EH (cell line): ENCODE results near the gene CCPG1.
"Not testable (repeated sequence)": the region's sequence is repeated elsewhere in the genome, so short reads cannot be mapped to it uniquely, and the experiment has no call there.

Source experiments
- DNase-seq: peaks from one replicate; pipeline ENCODE4 v3.0.0-alpha.2; 2015; ENCODE audit warnings: low read depth

The CCPG1 gene

GRCh38 chr15:55408012-55408928 lies at the start of gene CCPG1, which contains the start of gene PIERCE2:
CCPG1 (minus strand) TSS chr15:55408359; CDS start chr15:55389424, 18,935 bp downstream.
PIERCE2 (plus strand) TSS chr15:55408495; CDS start chr15:55408769, 274 bp downstream.
- peak; percentile 94 for DNase-seq

- no peak for DNase-seq
These were observed 49.4 kb upstream of the CCPG1 start for GRCh38 chr15:55457401-55458022.

GRCh38 chr15:55447030-55447394 lies 38.9 kb upstream of the CCPG1 start:
- not testable (repeated sequence) for DNase-seq

- DNase-seq = not testable (repeated sequence)
These were observed 38.3 kb upstream of the CCPG1 start for GRCh38 chr15:55446379-55447029.

- DNase-seq = not testable (repeated sequence)
These were observed 37.8 kb upstream of the CCPG1 start for GRCh38 chr15:55445936-55446335.

- not testable (repeated sequence) for DNase-seq
These were observed 35.0 kb upstream of the CCPG1 start for GRCh38 chr15:55443141-55443540.

- peak; percentile 60 for DNase-seq
These were observed 27.0 kb upstream of the CCPG1 start for GRCh38 chr15:55434989-55435825.

- DNase-seq = no peak
These were observed 13.9 kb upstream of the CCPG1 start for GRCh38 chr15:55422089-55422488.

GRCh38 chr15:55420171-55420866 lies 12.2 kb upstream of the CCPG1 start:
- no peak for DNase-seq

- not testable (repeated sequence) for DNase-seq
These were observed 9.5 kb upstream of the CCPG1 start for GRCh38 chr15:55417678-55418077.

- not testable (repeated sequence) for DNase-seq
These were observed 817 bp upstream of the CCPG1 start for GRCh38 chr15:55408976-55409375.

- no peak for DNase-seq
These were observed 604 bp downstream of the CCPG1 start for GRCh38 chr15:55407498-55408011.

- peak; percentile 46 for DNase-seq
These were observed 4.6 kb downstream of the CCPG1 start for GRCh38 chr15:55403531-55403930.

- DNase-seq = peak; percentile 4
These were observed 5.5 kb downstream of the CCPG1 start for GRCh38 chr15:55402707-55403106.

GRCh38 chr15:55401786-55402246 lies 6.3 kb downstream of the CCPG1 start:
- DNase-seq = no peak

- DNase-seq = not testable (repeated sequence)
These were observed 8.1 kb downstream of the CCPG1 start for GRCh38 chr15:55400050-55400449.

GRCh38 chr15:55398243-55398642 lies 9.9 kb downstream of the CCPG1 start:
- DNase-seq = no peak

GRCh38 chr15:55394694-55395093 lies 13.5 kb downstream of the CCPG1 start:
- DNase-seq = no peak

GRCh38 chr15:55389264-55389607 lies 18.9 kb downstream of the CCPG1 start:
- DNase-seq = peak; percentile 37

- DNase-seq = no peak
These were observed 21.1 kb downstream of the CCPG1 start for GRCh38 chr15:55387027-55387426.

- no peak for DNase-seq
These were observed 24.5 kb downstream of the CCPG1 start for GRCh38 chr15:55383687-55384086.
